Fibroblast of peridontal ligament (primary cell): Measurements from ENCODE around the gene TTC13.

Experiments used
- DNase-seq: peaks from one replicate; pipeline ENCODE4 v3.0.0-alpha.2; 2010; ENCODE audit errors: extremely low read depth

TTC13 gene

GRCh38 chr1:230907472-230908205 lies 71.0 kb downstream of the TTC13 start:
- no peak for DNase-seq

GRCh38 chr1:230906226-230906625 lies 72.4 kb downstream of the TTC13 start:
- DNase-seq = no peak

- peak; percentile 63 for DNase-seq
Measured at GRCh38 chr1:230905733-230906132, 72.9 kb downstream of the TTC13 start.

GRCh38 chr1:230902349-230902923 lies 76.2 kb downstream of the TTC13 start:
- no peak for DNase-seq

DNA sequence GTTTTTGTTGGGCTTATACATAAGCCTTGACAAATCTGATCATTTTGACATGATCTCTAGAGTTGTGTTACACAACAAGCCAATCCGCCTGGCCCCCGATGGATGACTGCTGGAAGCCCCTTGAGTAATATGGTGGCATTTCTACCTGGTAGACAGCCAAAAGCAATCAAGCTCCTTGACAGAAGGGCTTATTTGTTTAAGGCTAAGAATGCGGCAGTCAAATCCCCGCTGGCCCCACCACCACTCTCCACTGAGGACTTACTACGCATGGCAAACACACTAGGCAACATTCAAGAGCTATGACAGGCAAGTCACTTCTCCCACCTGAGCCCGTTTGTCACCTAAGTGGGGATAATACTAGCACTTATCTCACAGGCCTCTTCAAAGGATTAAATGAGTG lies 77.0 kb downstream of the TTC13 start:
- no peak for DNase-seq

DNA sequence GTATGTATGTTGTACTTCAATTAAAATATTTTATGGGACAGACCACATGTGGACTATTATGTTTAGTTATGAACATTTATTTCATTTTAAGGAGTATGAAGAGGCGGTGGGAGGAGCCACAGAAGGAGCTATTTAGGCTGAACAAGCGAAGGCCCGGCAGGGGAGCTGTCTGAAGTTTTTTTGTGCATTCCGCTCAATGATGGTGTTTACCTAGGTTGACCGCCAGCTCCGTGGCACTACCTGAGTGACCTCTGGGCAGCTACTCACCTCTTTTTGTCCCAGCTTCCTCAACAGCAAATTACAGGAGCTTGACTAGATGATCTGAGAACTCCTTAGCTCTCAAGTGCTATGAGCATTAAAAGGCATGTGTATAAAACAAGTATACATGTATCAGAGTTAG lies 77.7 kb downstream of the TTC13 start:
- DNase-seq = no peak

DNA sequence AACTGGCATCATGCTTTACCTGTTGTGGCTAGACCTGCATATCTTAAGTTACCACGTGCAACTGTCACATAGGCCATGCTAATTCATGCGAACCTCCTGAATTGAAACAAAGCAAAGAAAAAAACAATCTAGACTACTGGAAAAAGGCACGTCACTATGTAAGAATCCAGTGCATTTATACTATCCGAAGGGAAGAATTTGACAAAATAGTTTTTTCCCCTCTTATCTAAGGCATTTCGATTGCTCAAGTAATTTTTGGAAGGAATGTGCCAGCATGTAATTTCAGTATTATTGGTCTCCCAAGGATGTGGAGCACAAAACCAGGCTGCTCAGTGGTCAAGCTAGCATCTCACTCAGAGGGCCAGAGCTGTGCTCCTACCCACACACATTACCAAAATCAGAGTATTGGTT lies 78.8 kb downstream of the TTC13 start:
- peak; percentile 87 for DNase-seq

DNA sequence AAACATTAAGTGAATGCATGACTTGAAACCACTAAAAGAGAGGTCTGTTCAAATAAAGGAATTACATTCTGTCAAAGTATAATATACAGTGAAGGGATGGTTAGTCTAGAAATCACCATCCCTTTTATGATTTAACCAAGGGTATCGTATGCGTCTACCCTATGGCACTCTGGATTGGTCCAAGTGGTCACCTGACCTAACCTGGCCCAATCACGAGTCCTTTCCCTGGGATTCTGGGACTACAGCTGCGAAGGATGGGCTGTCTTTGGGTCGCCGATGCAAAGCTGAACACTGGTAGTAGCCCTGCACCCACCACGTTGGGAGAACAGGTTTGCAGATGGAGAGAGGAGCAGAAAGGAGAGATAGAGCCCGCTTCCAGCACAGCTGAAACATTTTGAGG lies 79.9 kb downstream of the TTC13 start:
- DNase-seq = no peak

- no peak for DNase-seq
Measured at GRCh38 chr1:230898144-230898543, 80.5 kb downstream of the TTC13 start.

DNA sequence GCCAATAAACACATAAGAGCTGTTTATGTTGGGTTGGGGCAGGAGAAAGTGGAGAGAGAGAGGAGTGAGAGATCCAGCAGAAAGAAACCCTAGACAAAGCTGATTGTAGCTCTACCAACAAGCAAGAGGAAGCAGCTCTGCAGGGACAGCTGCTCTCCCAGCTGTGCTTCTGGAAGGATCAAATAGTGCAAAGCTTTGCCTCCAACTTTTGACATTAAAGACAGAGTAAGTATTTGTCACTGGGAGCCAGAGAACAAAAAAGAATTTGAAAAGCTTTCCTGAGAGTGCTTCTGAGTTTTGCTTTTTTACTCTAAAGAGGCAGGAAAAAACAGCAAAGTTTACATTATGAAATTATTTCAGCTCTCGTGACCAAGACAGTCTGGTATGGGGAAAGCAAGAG lies 81.9 kb downstream of the TTC13 start:
- DNase-seq = peak; percentile 38

GRCh38 chr1:230895452-230895851 lies 83.2 kb downstream of the TTC13 start:
- no peak for DNase-seq

GRCh38 chr1:230894664-230895063 lies 84.0 kb downstream of the TTC13 start:
- no peak for DNase-seq

DNA sequence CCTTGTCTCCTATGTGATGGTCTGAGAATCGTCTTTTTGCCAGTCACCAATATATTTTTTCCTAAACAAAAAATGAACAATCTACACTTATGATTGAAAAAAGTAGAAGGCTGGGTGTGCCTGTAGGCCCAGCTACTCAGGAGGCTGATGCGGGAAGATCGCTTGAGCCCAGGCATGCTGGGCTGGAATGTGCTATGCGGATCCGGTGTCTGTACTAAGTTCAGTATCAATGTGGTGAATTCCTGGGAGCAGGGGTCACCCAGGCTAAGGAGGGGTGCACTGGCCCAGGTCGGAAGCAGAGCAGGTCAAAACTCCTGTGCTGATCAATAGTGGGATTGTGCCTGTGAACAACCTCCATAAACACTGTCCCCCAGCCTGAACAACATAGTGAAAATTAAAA lies 84.6 kb downstream of the TTC13 start:
- no peak for DNase-seq

DNA sequence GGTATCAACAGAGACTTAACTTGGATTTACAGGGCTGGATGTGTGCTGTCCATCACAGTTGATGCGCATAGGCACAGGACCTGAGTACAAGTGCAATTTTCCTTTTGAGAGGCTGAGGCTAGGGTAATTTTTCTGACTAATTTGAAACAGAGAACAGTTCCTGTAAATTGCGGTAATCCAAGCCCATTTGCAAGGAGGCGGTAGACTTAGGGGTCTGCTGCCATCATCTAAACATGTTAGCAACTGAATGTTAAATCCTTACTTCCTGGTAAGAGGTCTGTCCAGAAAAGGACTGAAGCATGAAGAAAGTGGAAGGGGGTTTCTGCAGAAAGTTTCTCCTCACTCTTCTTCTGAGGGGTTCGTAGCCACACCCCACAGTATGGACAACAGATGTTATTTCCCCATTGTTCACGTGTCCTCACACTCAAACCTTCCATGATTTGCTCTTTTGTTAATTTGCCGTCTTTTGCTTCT lies 86.6 kb downstream of the TTC13 start:
- peak; percentile 48 for DNase-seq

DNA sequence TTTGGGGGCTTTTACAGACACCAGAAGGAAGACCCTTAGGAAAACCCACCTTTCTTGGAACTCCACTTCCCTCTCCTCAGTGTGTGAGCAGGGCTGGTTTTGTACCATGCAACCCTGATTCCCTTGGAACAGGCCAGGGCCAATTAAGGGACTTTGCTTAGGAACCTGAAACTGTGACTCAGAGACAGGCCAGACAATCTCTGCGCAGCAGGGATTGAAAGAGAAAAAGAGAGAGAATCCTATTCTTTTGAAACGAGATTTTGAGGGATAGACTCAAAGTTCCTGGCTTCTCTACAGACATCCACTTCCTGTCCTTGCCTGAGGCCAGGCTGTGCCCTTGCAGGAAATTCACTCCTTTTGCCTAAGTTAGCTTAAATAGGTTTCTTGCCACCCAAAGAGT lies 87.2 kb downstream of the TTC13 start:
- peak; percentile 22 for DNase-seq

DNA sequence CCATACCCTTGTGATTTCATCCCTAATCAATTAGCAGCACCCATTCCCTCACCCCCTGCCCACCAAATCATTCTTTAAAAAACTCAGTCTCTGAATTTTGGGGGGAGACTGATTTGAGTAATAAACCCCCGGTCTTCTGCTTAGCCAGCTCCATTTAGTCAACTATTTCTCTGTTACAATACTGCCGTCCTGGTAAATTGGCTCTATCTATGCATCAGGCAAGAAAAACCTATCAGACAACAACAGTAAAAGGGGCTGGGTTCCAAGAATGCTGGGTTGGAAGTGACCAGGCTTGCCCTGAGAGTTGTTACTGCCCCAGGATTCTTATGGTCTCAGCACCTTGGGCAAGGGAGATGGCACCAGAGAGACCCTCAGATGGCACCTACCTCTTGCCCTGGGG lies 94.0 kb downstream of the TTC13 start:
- no peak for DNase-seq

GRCh38 chr1:230883967-230884366 lies 94.7 kb downstream of the TTC13 start:
- DNase-seq = peak; percentile 65

- no peak for DNase-seq
Measured at GRCh38 chr1:230879778-230880177, 98.9 kb downstream of the TTC13 start.

DNA sequence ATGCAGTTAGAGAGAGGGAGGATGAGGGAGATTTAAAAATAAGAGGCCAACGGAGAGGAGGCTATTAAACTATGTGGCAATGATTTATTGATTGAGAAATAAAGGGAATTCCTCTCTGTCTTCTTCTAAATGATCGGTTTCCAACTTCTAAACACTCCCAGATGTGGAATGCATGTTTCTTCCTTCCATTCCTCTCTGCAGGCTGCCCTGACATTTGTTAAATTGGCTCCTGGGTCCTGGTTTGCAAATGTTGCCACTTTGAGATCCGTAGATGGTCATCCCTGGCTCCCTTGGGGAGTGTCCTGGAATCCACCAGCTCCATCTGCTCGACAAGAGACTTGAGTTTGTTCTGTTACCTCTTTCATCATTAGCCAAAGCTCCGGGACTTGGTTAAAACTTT lies 100.1 kb downstream of the TTC13 start:
- peak; percentile 98 for DNase-seq

- no peak for DNase-seq
Measured at GRCh38 chr1:230877924-230878590, 100.6 kb downstream of the TTC13 start.

- DNase-seq = peak; percentile 82
Measured at GRCh38 chr1:230877146-230877923, 101.3 kb downstream of the TTC13 start.

GRCh38 chr1:230876660-230877059 lies 102.0 kb downstream of the TTC13 start:
- no peak for DNase-seq
